Fibroblast of lung (primary cell): ENCODE data around the gene TECR. TPM values are rescaled to one million over a fixed set of nuclear protein-coding genes. Genes with fewer than 3 reads are reported as not detected.
A peak's percentile ranks its signal among the peaks of the same experiment; 100 is the strongest.
"Not testable (repeated sequence)": the region's sequence is repeated elsewhere in the genome, so short reads cannot be mapped to it uniquely, and the experiment has no call there.

Source experiments
- DNase-seq, 2 donors: peaks; one replicate each; pipeline versions ENCODE4 v3.0.0 to v3.0.0-alpha.2; 2010; ENCODE audit warnings: low read depth in 2 of 2
- H2AFZ ChIP-seq: 2 replicates; pipeline ENCODE4 v1.5.1; 2012; ENCODE audit warnings: low read length, control low read depth, inconsistent platforms
- H3K27ac ChIP-seq: 2 replicates; pipeline ENCODE4 v1.5.1; 2011; ENCODE audit warnings: low read length, control low read depth; ENCODE audit not compliant: insufficient read depth
- H3K27me3 ChIP-seq: 2 replicates; pipeline ENCODE4 v1.5.1; 2011; ENCODE audit warnings: mild to moderate bottlenecking, low read length; ENCODE audit not compliant: control insufficient read depth, insufficient read depth
- H3K36me3 ChIP-seq: 2 replicates; pipeline ENCODE4 v1.5.1; 2011; ENCODE audit warnings: low read length; ENCODE audit not compliant: control insufficient read depth, insufficient read depth
- H3K4me1 ChIP-seq: 2 replicates; pipeline ENCODE4 v1.5.1; 2011; ENCODE audit warnings: low read length; ENCODE audit not compliant: control insufficient read depth, insufficient read depth; ENCODE audit errors: extremely low read depth
- H3K4me2 ChIP-seq: 2 replicates; pipeline ENCODE4 v1.5.1; 2011; ENCODE audit warnings: low read length, control low read depth; ENCODE audit not compliant: insufficient read depth; ENCODE audit errors: extremely low read depth
- H3K4me3 ChIP-seq, 4 experiments: fragments of 200-600 bp in 1 of 4; sonication (generic) in 1 of 4; replicated peaks in 1 of 4; 2 replicates each; pipeline ENCODE4 v1.5.1; 2011 to 2016; ENCODE audit warnings: low read length in 4 of 4, low read depth in 3 of 4, mild to moderate bottlenecking in 3 of 4, control low read depth in 2 of 4, inconsistent platforms in 1 of 4, mixed read lengths in 1 of 4; ENCODE audit not compliant: insufficient read depth in 1 of 4; ENCODE audit errors: control extremely low read depth in 1 of 4
- H3K79me2 ChIP-seq: 2 replicates; pipeline ENCODE4 v1.5.1; 2012; ENCODE audit warnings: mild to moderate bottlenecking, low read length, inconsistent platforms; ENCODE audit not compliant: control insufficient read depth, insufficient read depth
- H3K9ac ChIP-seq: 2 replicates; pipeline ENCODE4 v1.5.1; 2011; ENCODE audit warnings: mild to moderate bottlenecking, low read length, control low read depth; ENCODE audit not compliant: insufficient read depth
- H3K9me3 ChIP-seq: 2 replicates; pipeline ENCODE4 v1.5.1; 2012; ENCODE audit warnings: low read depth, low read length; ENCODE audit not compliant: control insufficient read depth, insufficient read depth
- H4K20me1 ChIP-seq: 2 replicates; pipeline ENCODE4 v1.5.1; 2011; ENCODE audit warnings: low read length; ENCODE audit not compliant: control insufficient read depth, insufficient read depth; ENCODE audit errors: extremely low read depth
- CTCF ChIP-seq, 2 donors: IDR thresholded peaks in 1 of 2; conservative IDR thresholded peaks in 1 of 2; 1 replicate in 1 of 2; 2 replicates in 1 of 2; pipeline ENCODE4 v1.5.1; 2011 to 2012; ENCODE audit warnings: low read length in 2 of 2, control low read depth in 1 of 2, inconsistent platforms in 1 of 2, low read depth in 1 of 2, mild to moderate bottlenecking in 1 of 2
- EZH2 ChIP-seq: IDR thresholded peaks from 2 replicates; pipeline ENCODE4 v1.5.1; 2012; ENCODE audit warnings: low read length, control low read depth, mild to moderate bottlenecking; ENCODE audit errors: missing control alignments
- polyA plus RNA-seq, 2 donors: library from polyadenylated mRNA; depleted of rRNA in 1 of 2; stranded (reverse) in 1 of 2; unstranded in 1 of 2; fragments of >200 nt; gene quantifications; 2 replicates each; pipeline ENCODE4 v1.2.1, GENCODE V29; 2011 to 2012; ENCODE audit warnings: missing spikeins in 1 of 2
- total RNA-seq: library from RNA; depleted of rRNA; stranded (reverse); fragments of >200 nt; gene quantifications from 2 replicates; pipeline ENCODE4 v1.2.1, GENCODE V29; 2014

TECR gene
- total and polyA plus RNA-seq, 2 donors (not counting 1 experiment from before 2014, with no cell fraction given), result 34.0 to 73.4 TPM

- no peak overlapping the region for H3K9ac ChIP-seq
- no peak overlapping the region for H2AFZ ChIP-seq
- no peaks in the 10 kb centered on the region for H3K36me3 ChIP-seq
- no peak overlapping the region for H3K27ac ChIP-seq
- no peaks in the 10 kb centered on the region for H4K20me1 ChIP-seq
- no peak overlapping the region for H3K4me3 ChIP-seq
- no peak for DNase-seq
- no peaks in the 10 kb centered on the region for H3K27me3 ChIP-seq
- H3K4me1 ChIP-seq, result no peaks in the 10 kb centered on the region
- H3K79me2 ChIP-seq, result peaks cover 2% of the 10 kb centered on the region
- TF ChIP-seq EZH2, result no peak
- no peak for TF ChIP-seq CTCF (conservative IDR thresholded peaks at IDR 0.05 in 1 of 2, IDR thresholded peaks at IDR 0.05 in 1 of 2; ENCODE audit: low read depth in 1 of 2, low read length in 2 of 2)
- H3K9me3 ChIP-seq, result no peaks in the 10 kb centered on the region
- no peak overlapping the region for H3K4me2 ChIP-seq
Measured at GRCh38 chr19:14545716-14546082, 16.3 kb downstream of the TECR start.

- Histone ChIP-seq H4K20me1 (no peaks in the 10 kb centered on the region), H3K4me2 (no peak overlapping the region), H3K36me3 (no peaks in the 10 kb centered on the region), H3K4me3 (no peak overlapping the region), H3K79me2 (no peaks in the 10 kb centered on the region), H2AFZ (no peak overlapping the region), H3K4me1 (no peaks in the 10 kb centered on the region), H3K27ac (no peak overlapping the region), H3K27me3 (no peaks in the 10 kb centered on the region), H3K9me3 (no peaks in the 10 kb centered on the region), H3K9ac (no peak overlapping the region)
- TF ChIP-seq EZH2, result no peak
- TF ChIP-seq CTCF (conservative IDR thresholded peaks at IDR 0.05 in 1 of 2, IDR thresholded peaks at IDR 0.05 in 1 of 2; ENCODE audit: low read depth in 1 of 2, low read length in 2 of 2), result no peak
- peak in 1 of 2 donors; percentile 44 for DNase-seq
Measured at GRCh38 chr19:14550201-14550754, 20.9 kb downstream of the TECR start.

GRCh38 chr19:14551134-14552005, 22.0 kb downstream of the TECR start:
- not testable (repeated sequence) for H3K4me2 ChIP-seq, H2AFZ ChIP-seq, H3K9me3 ChIP-seq, H4K20me1 ChIP-seq, H3K4me1 ChIP-seq, H3K27me3 ChIP-seq, H3K9ac ChIP-seq, H3K27ac ChIP-seq, H3K79me2 ChIP-seq, H3K4me3 ChIP-seq, H3K36me3 ChIP-seq
- DNase-seq, result peak in 1 of 2 donors; percentile 71
- peak in 1 of 2 donors; percentile 34 for TF ChIP-seq CTCF (conservative IDR thresholded peaks at IDR 0.05 in 1 of 2, IDR thresholded peaks at IDR 0.05 in 1 of 2; ENCODE audit: low read depth in 1 of 2, low read length in 2 of 2)

- H4K20me1 ChIP-seq, H3K27me3 ChIP-seq, H3K79me2 ChIP-seq, H3K27ac ChIP-seq, H3K4me1 ChIP-seq, H3K4me2 ChIP-seq, H3K4me3 ChIP-seq, H3K9ac ChIP-seq, H3K9me3 ChIP-seq, DNase-seq, H3K36me3 ChIP-seq, H2AFZ ChIP-seq: not testable (repeated sequence)
Measured at GRCh38 chr19:14552006-14552360, 22.6 kb downstream of the TECR start.
